GM18508 (cell line): ENCODE data around the gene PRDM10.
"Not testable (repeated sequence)": the region's sequence is repeated elsewhere in the genome, so short reads cannot be mapped to it uniquely, and the experiment has no call there.

Experiments used
- ATAC-seq: cut with Tn5 transposase; IDR thresholded peaks from one replicate; pipeline ENCODE4 v1.9.1; 2021; ENCODE audit warnings: moderate number of reproducible peaks; ENCODE audit not compliant: insufficient read depth, unreplicated experiment

Gene PRDM10

GRCh38 chr11:129918361-129918760 lies 84.3 kb downstream of the PRDM10 start:
- ATAC-seq = no peak

DNA sequence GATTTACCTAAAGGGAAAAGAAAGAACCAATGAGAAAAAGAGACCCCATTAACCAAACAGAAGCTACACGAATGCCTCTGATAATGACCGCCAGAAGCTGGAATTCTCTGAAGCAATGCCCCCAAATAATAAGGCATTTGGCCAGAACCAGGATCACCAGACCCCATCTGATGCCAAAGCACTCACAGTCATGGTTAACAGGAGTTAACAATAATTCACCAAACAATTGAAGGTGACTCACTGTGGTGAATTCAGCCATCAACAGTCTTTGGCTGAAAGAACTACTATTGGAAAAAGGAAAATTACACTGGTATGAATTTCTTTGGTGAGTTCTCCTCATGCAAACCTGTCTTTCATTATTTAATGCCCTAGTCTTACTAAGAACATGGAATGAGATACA lies 85.4 kb downstream of the PRDM10 start:
- no peak for ATAC-seq

DNA sequence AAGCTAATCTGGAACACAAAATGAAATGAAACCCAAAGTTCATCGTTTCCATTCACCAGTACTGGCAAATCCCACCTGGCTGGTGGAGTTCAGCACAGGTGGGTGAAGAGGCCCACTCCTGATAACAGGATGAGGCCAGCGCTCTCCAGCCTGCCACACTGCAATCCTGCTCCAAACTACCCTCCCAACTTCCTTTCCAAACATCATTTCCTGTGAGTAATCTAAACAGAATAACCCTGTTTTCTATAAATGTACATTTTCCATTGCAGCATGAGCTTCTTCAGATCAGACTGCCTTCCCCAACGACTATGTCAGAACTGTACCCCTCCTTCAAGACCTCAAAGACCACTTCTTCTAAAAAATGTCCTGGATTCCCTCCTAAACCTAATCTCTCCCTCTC lies 91.3 kb downstream of the PRDM10 start:
- no peak for ATAC-seq

- no peak for ATAC-seq
Observed at GRCh38 chr11:129910360-129910759, 92.3 kb downstream of the PRDM10 start.

DNA sequence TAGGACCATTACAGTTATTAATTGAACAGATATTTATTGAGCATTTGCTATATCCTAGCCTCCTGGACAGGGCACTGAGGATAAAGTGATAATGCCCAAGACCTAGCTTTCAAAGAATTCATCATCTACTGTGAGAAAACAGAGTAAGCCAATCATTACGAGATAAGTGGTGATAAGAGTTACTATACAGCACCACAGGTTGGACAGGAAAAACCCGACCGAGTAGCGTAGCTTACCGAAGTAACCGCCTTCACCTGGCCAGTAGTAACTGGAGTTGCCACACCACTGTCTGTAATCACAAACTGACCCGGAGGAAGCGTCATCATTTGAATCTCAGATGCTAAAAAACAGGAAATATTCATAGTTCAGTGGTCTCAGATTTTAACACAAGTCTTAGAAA lies 97.2 kb downstream of the PRDM10 start:
- ATAC-seq = no peak

DNA sequence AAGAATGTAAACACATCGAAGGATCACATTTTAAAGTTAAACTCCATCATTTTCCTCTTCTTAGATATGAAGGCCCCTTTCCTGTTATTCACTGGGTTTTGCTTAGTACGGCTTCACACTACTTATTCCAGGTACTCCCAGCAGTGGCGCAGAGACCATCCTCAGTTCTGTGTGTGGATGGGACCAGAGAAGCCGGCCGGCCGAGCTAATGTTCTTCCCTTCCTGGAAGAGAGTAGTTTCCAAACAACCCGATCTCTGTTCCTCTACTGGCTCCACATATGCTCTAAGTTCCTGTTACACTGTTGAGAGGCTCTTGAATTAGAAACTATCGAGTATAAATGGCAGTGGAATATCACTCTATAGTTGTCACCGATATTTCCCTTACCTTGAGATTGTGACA lies 106.6 kb downstream of the PRDM10 start:
- ATAC-seq = no peak

DNA sequence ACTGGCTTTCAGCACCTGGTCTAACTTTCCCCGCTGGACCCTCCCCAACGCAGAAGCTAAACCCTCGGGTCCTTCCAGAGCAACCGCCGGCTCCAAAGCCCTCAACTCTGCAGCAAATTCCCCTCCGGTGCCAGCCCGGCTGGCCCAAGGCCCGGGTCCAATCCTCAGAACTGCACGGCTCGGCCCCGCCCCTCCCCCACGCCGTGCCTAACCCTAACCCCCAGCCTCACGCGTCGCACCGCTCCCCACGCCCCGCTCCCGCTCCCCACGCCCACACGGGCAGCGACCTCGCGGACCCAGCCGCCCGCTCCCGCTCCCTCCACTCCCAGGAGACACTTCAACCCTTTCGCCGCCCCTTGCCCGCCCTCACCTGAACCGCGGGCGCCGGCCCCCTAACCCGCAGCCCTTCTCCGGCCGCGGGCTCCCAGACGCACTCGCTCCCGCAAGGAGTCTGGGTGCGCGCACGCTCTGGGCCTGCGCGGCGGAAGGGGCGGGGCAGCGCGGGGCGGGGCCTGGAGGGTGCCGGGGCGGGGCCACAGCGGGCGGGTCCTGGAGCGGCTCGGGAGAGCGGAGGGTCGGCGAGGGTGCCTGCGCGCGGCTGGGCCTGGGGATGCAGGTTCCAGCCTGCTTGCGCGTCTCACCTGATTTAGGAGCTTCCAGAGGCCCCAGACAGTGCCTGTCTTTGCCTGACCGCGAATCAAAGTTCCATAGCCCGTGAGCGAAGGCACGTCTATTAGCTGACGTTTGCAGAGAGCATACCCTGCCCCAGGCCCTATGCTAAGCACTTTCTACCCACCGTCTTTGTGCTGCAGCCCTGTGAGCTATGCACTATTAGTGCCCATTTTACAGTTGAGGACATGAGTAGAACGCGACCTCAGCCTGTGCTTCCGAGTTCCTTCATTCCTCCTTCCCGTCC lies 107.3 kb downstream of the PRDM10 start, which contains the start of gene NFRKB:
Gene NFRKB, minus strand, starts transcription at position 453 of the 916 bp plus-strand sequence. CDS start 2,729 bp downstream, outside the sequence.
- ATAC-seq = peak; percentile 54

GRCh38 chr11:129894278-129895125 lies 108.1 kb downstream of the PRDM10 start:
- peak; percentile 15 for ATAC-seq

DNA sequence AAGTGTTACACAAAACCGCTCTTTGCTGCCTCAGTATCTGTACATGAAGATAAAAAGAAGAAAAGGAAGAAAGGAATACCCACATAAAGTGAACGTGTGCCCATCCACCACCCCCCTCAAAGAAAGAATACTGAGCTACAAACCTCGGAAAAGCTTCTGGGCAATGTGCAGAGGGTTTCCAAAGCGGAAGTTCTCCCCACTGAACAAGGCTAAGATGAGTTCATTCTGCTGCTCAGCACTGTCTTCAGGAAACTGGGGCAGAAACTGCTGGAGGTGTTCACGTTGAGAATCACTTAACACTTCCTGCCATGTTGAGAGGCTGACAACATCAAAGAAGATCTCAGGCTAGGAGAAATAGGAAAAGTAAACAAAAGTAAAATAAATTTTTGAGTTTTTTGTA lies 114.2 kb downstream of the PRDM10 start:
- ATAC-seq = no peak

DNA sequence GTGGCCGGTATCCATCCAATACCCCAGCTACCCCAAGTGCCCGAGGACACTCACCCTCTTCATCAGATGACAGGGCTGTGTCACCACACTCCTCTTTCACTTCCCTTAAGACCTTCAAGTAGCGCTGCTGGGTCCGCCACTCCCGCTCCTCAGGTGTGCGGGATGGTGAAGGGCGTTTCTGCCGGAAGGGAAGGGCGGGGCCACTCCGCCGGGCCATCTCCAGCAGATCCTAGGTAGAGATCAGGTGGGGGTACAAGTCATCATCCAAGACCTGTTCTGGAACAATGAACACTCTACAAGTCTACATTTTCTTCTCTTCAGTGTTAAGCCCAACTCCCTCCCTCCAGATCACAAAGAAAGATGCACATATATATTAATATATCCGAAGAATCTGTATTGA lies 117.3 kb downstream of the PRDM10 start:
- ATAC-seq = no peak

DNA sequence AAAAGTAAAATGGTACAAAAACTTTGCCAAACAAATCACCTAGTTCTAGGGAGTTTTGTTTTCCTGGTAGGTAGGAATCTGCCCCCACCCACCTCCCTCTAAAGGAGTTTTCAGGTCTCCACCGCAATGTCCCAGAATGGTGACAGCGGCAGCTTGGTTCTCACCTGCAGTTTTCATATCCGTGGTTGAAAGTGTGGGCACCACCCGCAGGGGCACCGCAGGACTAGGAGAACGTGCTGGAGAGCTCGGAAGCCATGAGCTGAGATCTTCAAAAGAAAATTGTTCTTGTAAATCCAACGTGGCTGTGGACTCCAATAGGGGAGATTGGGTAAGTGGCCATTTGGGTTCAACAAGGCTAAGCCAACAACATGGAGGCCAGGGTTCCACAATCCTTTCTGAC lies 118.1 kb downstream of the PRDM10 start:
- no peak for ATAC-seq

GRCh38 chr11:129881570-129882170 lies 121.0 kb downstream of the PRDM10 start:
- ATAC-seq = no peak

- ATAC-seq = no peak
Observed at GRCh38 chr11:129880311-129880710, 122.3 kb downstream of the PRDM10 start.

- no peak for ATAC-seq
Observed at GRCh38 chr11:129871914-129872313, 130.7 kb downstream of the PRDM10 start.

DNA sequence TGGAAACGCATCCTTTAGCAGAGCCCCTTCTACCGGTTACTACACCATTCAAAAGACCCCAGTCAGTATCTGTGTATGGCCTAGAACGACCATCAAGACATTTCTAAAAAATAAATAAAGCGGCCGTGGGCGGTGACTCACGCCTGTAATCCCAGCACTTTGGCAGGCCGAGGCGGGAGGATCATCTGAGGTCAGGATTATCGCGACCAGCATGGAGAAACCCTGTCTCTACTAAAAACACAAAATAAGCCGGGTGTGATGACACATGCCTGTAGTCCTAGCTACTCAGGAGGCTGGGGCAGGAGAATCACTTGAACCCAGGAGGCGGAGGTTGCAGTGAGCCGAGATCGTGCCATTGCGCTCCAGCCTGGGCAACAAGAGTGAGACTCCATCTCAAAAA lies 134.0 kb downstream of the PRDM10 start:
- not testable (repeated sequence) for ATAC-seq

DNA sequence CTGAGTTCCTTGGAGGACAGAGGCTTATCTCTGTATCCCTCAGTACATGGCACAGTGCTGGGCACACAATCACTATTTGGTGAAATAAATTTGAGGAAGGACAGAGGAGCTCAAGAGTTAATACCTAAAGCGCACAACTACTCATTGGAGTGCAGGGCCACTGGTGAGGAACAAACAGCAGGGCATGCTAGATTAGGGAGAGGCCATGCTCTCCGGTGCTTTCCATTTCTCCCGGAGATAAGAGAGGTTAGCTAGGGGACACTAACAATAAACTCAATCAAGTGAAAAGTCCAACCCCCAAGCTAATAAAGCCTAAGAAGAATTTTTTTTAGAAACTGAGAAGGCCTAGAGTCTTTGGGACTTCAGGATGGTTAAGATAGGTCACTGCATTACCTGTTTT lies 136.3 kb downstream of the PRDM10 start:
- no peak for ATAC-seq

GRCh38 chr11:129865701-129866100 lies 136.9 kb downstream of the PRDM10 start:
- no peak for ATAC-seq

GRCh38 chr11:129864811-129865210 lies 137.8 kb downstream of the PRDM10 start:
- ATAC-seq = no peak

- no peak for ATAC-seq
Observed at GRCh38 chr11:129861702-129862522, 140.7 kb downstream of the PRDM10 start.

- no peak for ATAC-seq
Observed at GRCh38 chr11:129856036-129856435, 146.6 kb downstream of the PRDM10 start.
